ENCODE data around the gene TDRD3. TPM values are rescaled to one million over a fixed set of nuclear protein-coding genes. Genes with fewer than 3 reads are reported as not detected.

Gene TDRD3
- total RNA-seq, 3 donors from 2014 or later = 30.6 to 52.1 (median 32.1) TPM

DNA sequence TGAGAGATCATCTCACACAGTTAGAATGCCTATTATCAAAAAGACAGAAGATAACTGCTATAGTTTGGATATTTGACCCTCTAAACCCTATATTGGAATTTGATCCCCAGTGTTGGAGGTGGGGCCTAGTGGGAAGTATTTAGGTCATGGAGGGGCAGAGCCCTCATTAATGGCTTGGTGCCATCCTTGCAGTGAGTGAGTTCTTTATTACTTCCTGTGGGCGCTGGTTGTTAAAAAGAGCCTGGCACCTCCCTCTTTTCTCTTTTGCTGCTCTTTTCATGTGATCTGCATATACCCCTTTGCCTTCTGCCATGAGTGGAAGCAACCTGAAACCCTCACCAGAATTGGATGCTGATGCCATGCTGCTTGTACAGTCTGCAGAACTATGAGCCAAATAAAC, 66.8 kb downstream of the TDRD3 start:
- intact Hi-C loops (cut with DNase I; ENCODE audit: low total_unique reads) = no loop called here
- no peak for DNase-seq (ENCODE audit: low spot score in 2 of 2)
- H3K27ac ChIP-seq = no peak overlapping the region
- H3K27me3 ChIP-seq = no peaks in the 10 kb centered on the region
- no peaks in the 10 kb centered on the region for H3K9me3 ChIP-seq
- no peak overlapping the region for H3K4me3 ChIP-seq
- H3K4me1 ChIP-seq = no peaks in the 10 kb centered on the region
- TF ChIP-seq, protein P1, sequence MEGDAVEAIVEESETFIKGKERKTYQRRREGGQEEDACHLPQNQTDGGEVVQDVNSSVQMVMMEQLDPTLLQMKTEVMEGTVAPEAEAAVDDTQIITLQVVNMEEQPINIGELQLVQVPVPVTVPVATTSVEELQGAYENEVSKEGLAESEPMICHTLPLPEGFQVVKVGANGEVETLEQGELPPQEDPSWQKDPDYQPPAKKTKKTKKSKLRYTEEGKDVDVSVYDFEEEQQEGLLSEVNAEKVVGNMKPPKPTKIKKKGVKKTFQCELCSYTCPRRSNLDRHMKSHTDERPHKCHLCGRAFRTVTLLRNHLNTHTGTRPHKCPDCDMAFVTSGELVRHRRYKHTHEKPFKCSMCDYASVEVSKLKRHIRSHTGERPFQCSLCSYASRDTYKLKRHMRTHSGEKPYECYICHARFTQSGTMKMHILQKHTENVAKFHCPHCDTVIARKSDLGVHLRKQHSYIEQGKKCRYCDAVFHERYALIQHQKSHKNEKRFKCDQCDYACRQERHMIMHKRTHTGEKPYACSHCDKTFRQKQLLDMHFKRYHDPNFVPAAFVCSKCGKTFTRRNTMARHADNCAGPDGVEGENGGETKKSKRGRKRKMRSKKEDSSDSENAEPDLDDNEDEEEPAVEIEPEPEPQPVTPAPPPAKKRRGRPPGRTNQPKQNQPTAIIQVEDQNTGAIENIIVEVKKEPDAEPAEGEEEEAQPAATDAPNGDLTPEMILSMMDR (IDR thresholded peaks at IDR 0.05) = no peak
- no peak for TF ChIP-seq POLR2AphosphoS5 (IDR thresholded peaks at IDR 0.05)
- no peak for TF ChIP-seq POLR2A (IDR thresholded peaks at IDR 0.05)
- no peaks in the 10 kb centered on the region for H3K36me3 ChIP-seq

DNA sequence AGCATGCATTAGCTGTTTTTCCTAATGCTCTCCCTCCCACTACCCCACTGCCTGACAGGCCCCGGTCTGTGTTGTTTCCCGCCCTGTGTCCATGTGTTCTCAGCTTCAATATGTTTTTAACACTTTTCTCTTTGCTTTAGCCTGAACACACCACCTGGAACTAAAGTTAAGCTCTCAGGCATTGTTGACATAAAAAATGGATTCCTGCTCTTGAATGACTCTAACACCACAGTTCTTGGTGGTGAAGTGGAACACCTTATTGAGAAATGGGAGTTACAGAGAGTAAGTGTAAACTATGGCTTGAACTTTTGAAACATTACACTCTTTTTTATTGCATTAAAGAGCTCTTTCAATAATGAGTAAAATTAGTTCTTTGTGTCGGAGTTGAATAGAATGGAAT, 70.1 kb downstream of the TDRD3 start:
- intact Hi-C loops (cut with DNase I; ENCODE audit: low total_unique reads) = no loop called here

DNA sequence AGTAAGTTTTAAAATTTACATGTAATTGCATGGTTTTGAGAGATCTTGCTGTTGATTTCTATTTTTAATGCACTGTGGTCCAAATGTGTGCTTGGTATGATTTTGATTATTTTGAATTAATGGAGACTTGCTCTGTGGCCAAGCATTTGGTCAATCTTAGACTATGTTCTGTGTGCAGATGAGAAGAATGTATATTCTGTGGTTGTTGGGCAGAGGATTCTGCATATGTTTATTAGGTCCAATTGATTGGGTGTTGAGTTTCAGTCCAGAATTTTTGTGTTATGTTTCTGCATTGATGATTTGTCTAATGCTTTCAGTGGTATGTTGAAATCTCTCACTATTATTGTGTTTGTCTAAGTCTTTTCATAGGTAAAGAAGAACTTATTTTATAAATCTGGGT, 82.3 kb downstream of the TDRD3 start:
- no peak for TF ChIP-seq POLR2A (IDR thresholded peaks at IDR 0.05)
- TF ChIP-seq, protein P1 (IDR thresholded peaks at IDR 0.05) = no peak
- TF ChIP-seq POLR2AphosphoS5 (IDR thresholded peaks at IDR 0.05) = no peak
- no peak overlapping the region for H3K27ac ChIP-seq

More for the DNA sequence above, 70.1 kb downstream of the TDRD3 start:
- Histone ChIP-seq H3K36me3 (no peaks in the 10 kb centered on the region), H3K4me1 (no peaks in the 10 kb centered on the region), H3K27ac (no peak overlapping the region), H3K4me3 (no peak overlapping the region), H3K27me3 (no peaks in the 10 kb centered on the region), H3K9me3 (no peaks in the 10 kb centered on the region)
- no peak for TF ChIP-seq POLR2A (IDR thresholded peaks at IDR 0.05)
- TF ChIP-seq POLR2AphosphoS5 (IDR thresholded peaks at IDR 0.05) = no peak
- TF ChIP-seq, protein P1 (IDR thresholded peaks at IDR 0.05) = no peak
- no peak for DNase-seq (ENCODE audit: low spot score in 2 of 2)

DNA sequence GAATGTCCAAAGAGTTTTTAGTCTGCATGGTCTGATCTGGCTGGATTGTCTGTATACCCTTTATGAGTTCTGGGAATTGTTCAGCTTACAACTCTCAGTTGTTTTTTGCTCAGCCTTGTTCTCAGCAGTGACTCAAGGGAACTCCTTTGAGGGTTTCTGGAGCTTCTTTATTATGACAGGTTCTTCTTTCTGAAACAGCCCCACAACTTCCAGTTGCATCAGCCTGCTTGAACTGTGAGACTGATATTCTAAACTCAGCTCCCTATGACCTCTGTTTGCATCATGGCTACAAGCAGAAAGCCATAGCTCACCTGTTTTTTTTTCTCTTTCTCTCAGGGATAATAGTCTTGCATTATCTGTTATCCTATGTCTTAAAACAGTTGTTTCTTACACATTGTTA, 85.0 kb downstream of the TDRD3 start:
- no peak overlapping the region for H3K4me3 ChIP-seq
- H3K36me3 ChIP-seq = no peaks in the 10 kb centered on the region
- TF ChIP-seq, protein P1 (IDR thresholded peaks at IDR 0.05) = no peak
- TF ChIP-seq POLR2AphosphoS5 (IDR thresholded peaks at IDR 0.05) (no peak), POLR2A (IDR thresholded peaks at IDR 0.05) (no peak)
- no peaks in the 10 kb centered on the region for H3K4me1 ChIP-seq
- intact Hi-C loops (cut with DNase I; ENCODE audit: low total_unique reads) = no loop called here
- no peak overlapping the region for H3K27ac ChIP-seq
- no peaks in the 10 kb centered on the region for H3K27me3 ChIP-seq
- peaks cover 6% of the 10 kb centered on the region in 2 donors for H3K9me3 ChIP-seq
- DNase-seq (ENCODE audit: low spot score in 2 of 2) = no peak

More for the DNA sequence above, 82.3 kb downstream of the TDRD3 start:
- no peak overlapping the region for H3K4me3 ChIP-seq
- no peaks in the 10 kb centered on the region for H3K27me3 ChIP-seq
- no peaks in the 10 kb centered on the region for H3K36me3 ChIP-seq
- H3K9me3 ChIP-seq = peaks cover 9 to 17% of the 10 kb centered on the region in 2 donors
- DNase-seq (ENCODE audit: low spot score in 2 of 2) = no peak
- no peaks in the 10 kb centered on the region for H3K4me1 ChIP-seq
- intact Hi-C loops (cut with DNase I; ENCODE audit: low total_unique reads) = no loop called here

DNA sequence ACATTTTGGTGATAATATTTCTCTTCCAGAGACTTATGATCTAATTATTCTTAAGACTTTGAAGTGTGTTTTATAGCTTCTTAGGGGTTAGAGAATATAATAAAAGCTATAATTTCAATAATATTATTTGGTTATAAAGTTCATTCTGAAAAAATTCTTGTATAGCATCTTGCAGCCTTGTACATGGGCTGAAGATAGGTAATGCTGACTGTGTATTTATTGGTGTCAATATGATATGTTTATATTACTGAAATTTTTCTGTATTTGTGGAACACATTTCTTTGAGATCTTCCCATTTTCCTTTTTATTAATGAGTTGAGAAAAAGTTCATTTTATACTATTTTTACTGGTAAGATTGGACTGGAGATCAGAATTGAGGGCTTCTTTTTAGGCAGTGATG, 87.8 kb downstream of the TDRD3 start:
- Histone ChIP-seq H3K36me3 (no peaks in the 10 kb centered on the region), H3K27ac (no peak overlapping the region), H3K9me3 (peaks cover 6 to 10% of the 10 kb centered on the region in 2 donors), H3K4me1 (no peaks in the 10 kb centered on the region), H3K4me3 (no peak overlapping the region), H3K27me3 (no peaks in the 10 kb centered on the region)
- TF ChIP-seq POLR2A (IDR thresholded peaks at IDR 0.05) = no peak
- TF ChIP-seq POLR2AphosphoS5 (IDR thresholded peaks at IDR 0.05) = no peak
- TF ChIP-seq, protein P1 (IDR thresholded peaks at IDR 0.05) = no peak
- intact Hi-C loops (cut with DNase I; ENCODE audit: low total_unique reads) = no loop called here
- DNase-seq (ENCODE audit: low spot score in 2 of 2) = no peak

Data from breast epithelium (tissue), 4 donors.